ENCODE data around the gene DOCK3.

GRCh38 chr3:51338632-51339031, 663.9 kb downstream of the DOCK3 start:
- TF ChIP-seq CTCF (IDR thresholded peaks at IDR 0.05) (no peak), ZNF425 (CRISPR knock-in tag; conservative IDR thresholded peaks at IDR 0.05) (no peak), IRF1 (CRISPR knock-in tag; IDR thresholded peaks at IDR 0.05) (no peak)

Measured in WTC11 (cell line).